SU-DHL-6 (cell line): ENCODE measurements around the gene GALNT16.

ENCODE experiments used
- H2AFZ ChIP-seq: fragments of 200-600 bp; sonication (generic); 2 replicates; pipeline ENCODE4 v1.6.1; 2014; ENCODE audit warnings: low read depth, mild to moderate bottlenecking, moderate library complexity, mixed read lengths, antibody characterized with exemption, low read length; ENCODE audit not compliant: severe bottlenecking
- H3F3A ChIP-seq: fragments of 200-600 bp; shearing (Covaris generic); 2 replicates; pipeline ENCODE4 v1.6.0; 2016; ENCODE audit warnings: antibody characterized with exemption, mild to moderate bottlenecking; ENCODE audit not compliant: insufficient read depth
- H3K27ac ChIP-seq: fragments of 200-600 bp; sonication (generic); 2 replicates; pipeline ENCODE4 v1.5.1; 2016; ENCODE audit warnings: low read depth, mild to moderate bottlenecking, low read length, moderate library complexity, mixed read lengths
- H3K27me3 ChIP-seq: fragments of 200-600 bp; sonication (generic), shearing (Covaris generic); 2 replicates; pipeline ENCODE4 v1.6.0; 2014; ENCODE audit warnings: mild to moderate bottlenecking, low read length
- H3K36me3 ChIP-seq: fragments of 200-600 bp; sonication (generic); 2 replicates; pipeline ENCODE4 v1.6.1; 2014; ENCODE audit warnings: mild to moderate bottlenecking, low read length, mixed read lengths
- H3K4me2 ChIP-seq: fragments of 300-600, 200-600 bp; shearing (Covaris generic), sonication (generic); 2 replicates; pipeline ENCODE4 v1.6.0; 2014; ENCODE audit warnings: low read length, low read depth, mild to moderate bottlenecking; ENCODE audit not compliant: poor library complexity, severe bottlenecking
- H3K4me3 ChIP-seq: fragments of 200-600 bp; sonication (generic); 2 replicates; pipeline ENCODE4 v1.5.1; 2014; ENCODE audit warnings: antibody characterized with exemption, low read length, mild to moderate bottlenecking, mixed read lengths; ENCODE audit not compliant: insufficient read depth, poor library complexity, severe bottlenecking
- H3K79me2 ChIP-seq: fragments of 200-600 bp; sonication (generic); 2 replicates; pipeline ENCODE4 v1.6.1; 2014; ENCODE audit warnings: mild to moderate bottlenecking, low read length, moderate library complexity; ENCODE audit not compliant: insufficient read depth
- H3K9ac ChIP-seq: fragments of 200-600 bp; sonication (generic); 2 replicates; pipeline ENCODE4 v1.7.0; 2014; ENCODE audit warnings: mild to moderate bottlenecking, low read length
- H3K9me2 ChIP-seq: fragments of 200-600 bp; sonication (generic); replicated peaks from 2 replicates; pipeline ENCODE4 v1.6.1; 2014; ENCODE audit warnings: low read length; ENCODE audit not compliant: insufficient read depth
- H3K9me3 ChIP-seq: fragments of 200-600 bp; sonication (generic); 2 replicates; pipeline ENCODE4 v1.6.1; 2014; ENCODE audit warnings: low read length, mixed read lengths; ENCODE audit not compliant: insufficient read depth
- H4K20me1 ChIP-seq: fragments of 200-600 bp; sonication (generic); 2 replicates; pipeline ENCODE4 v1.6.1; 2014; ENCODE audit warnings: low read depth, mild to moderate bottlenecking, antibody characterized with exemption, low read length, moderate library complexity, mixed read lengths
- EZH2phosphoT487 ChIP-seq: fragments of 200-600 bp; sonication (generic), shearing (Covaris generic); conservative IDR thresholded peaks from 2 replicates; pipeline ENCODE4 v1.6.1; 2018; ENCODE audit warnings: mild to moderate bottlenecking, antibody characterized with exemption, low read length, moderate library complexity, mixed read lengths
- TF ChIP-seq, protein P1 (sequence below): fragments of 200-600 bp; sonication (generic); IDR thresholded peaks from one replicate; pipeline ENCODE4 v1.5.1; 2017; ENCODE audit warnings: antibody characterized with exemption, mild to moderate bottlenecking, low read length, moderate library complexity; ENCODE audit not compliant: insufficient read depth, poor library complexity, severe bottlenecking

Gene GALNT16

DNA sequence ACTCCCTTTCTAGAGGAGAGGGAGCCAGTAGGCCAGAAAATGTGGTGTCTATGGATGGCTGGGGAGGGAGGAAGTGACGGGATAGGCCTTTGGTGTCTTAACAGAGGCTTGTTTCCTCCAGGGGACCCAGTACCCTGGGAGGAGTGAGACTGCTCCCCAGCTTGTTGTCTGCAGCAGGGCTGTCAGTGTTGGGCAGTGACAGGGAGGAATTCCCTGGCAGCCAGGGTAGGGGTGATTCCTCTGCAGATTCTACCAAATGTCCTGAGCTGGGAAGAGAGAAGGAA, 64.0 kb downstream of the GALNT16 start:
- Histone ChIP-seq H2AFZ (no peak overlapping the region), H3K27ac (no peak overlapping the region), H3K27me3 (no peaks in the 10 kb centered on the region), H3K9me3 (no peaks in the 10 kb centered on the region), H3K4me2 (no peak overlapping the region), H3K9me2 (no peaks in the 10 kb centered on the region), H3K36me3 (no peaks in the 10 kb centered on the region), H3K9ac (no peak overlapping the region), H3K4me3 (no peak overlapping the region), H3F3A (no peaks in the 10 kb centered on the region), H3K79me2 (no peaks in the 10 kb centered on the region), H4K20me1 (no peaks in the 10 kb centered on the region)
- TF ChIP-seq, protein P1, sequence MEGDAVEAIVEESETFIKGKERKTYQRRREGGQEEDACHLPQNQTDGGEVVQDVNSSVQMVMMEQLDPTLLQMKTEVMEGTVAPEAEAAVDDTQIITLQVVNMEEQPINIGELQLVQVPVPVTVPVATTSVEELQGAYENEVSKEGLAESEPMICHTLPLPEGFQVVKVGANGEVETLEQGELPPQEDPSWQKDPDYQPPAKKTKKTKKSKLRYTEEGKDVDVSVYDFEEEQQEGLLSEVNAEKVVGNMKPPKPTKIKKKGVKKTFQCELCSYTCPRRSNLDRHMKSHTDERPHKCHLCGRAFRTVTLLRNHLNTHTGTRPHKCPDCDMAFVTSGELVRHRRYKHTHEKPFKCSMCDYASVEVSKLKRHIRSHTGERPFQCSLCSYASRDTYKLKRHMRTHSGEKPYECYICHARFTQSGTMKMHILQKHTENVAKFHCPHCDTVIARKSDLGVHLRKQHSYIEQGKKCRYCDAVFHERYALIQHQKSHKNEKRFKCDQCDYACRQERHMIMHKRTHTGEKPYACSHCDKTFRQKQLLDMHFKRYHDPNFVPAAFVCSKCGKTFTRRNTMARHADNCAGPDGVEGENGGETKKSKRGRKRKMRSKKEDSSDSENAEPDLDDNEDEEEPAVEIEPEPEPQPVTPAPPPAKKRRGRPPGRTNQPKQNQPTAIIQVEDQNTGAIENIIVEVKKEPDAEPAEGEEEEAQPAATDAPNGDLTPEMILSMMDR: no peak
- no peak for TF ChIP-seq EZH2phosphoT487

DNA sequence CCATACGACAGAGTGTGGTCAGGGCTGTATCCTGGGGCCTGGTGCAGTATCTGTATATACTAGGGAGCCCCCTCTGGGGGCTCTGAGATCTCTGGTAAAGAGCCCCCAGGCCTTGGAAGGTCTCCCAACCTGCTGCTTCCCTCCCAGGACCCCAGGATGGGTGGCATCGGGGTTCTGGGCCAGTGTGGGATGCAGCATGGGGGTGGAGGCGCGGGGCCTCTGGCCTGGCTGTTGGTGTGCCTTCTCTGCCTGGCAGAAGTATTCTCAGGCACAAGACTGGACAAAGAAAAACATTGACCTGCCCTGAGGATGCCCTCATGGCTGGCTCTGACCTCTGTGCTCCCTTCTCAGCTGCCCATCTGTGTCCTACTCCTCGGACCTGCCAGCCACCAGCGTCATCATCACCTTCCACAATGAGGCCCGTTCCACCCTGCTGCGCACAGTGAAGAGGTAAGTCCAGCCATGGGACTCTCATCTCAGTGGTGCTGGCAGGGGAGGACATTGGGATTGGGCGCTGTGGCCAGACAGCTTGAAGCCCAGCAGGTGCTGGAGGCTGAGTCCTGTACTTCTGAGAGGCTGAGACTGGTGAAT, 64.5 kb downstream of the GALNT16 start:
- Histone ChIP-seq H4K20me1 (no peaks in the 10 kb centered on the region), H3K27ac (no peak overlapping the region), H3K4me2 (no peak overlapping the region)

DNA sequence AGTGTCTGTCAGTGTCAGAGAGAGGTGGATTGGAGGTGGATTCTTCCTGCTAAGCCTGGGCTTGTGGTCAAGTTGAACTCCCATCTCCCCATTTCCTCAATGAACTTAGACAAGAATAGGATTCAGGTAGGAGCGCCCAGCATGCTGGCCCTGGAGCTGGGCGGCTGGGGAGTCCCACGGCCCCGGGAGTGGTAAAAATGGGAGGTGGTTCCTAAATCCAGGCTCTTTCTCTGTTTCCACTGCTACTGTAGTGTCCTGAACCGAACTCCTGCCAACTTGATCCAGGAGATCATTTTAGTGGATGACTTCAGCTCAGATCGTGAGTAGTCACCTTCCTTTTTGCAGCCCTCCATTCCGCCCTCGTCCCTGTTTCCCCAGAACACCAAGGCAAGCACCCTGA, 65.1 kb downstream of the GALNT16 start:
- Histone ChIP-seq H3K9me2 (no peaks in the 10 kb centered on the region), H3K4me2 (no peak overlapping the region), H3K9ac (no peak overlapping the region), H3K4me3 (no peak overlapping the region), H3K9me3 (no peaks in the 10 kb centered on the region), H3K27ac (no peak overlapping the region), H3F3A (no peaks in the 10 kb centered on the region), H3K36me3 (no peaks in the 10 kb centered on the region), H2AFZ (no peak overlapping the region), H4K20me1 (no peaks in the 10 kb centered on the region), H3K79me2 (no peaks in the 10 kb centered on the region), H3K27me3 (no peaks in the 10 kb centered on the region)
- TF ChIP-seq, protein P1: no peak
- no peak for TF ChIP-seq EZH2phosphoT487

More for the DNA sequence above, 64.5 kb downstream of the GALNT16 start:
- no peaks in the 10 kb centered on the region for H3K27me3 ChIP-seq
- H2AFZ ChIP-seq: no peak overlapping the region
- H3K9me3 ChIP-seq: no peaks in the 10 kb centered on the region
- H3K36me3 ChIP-seq: no peaks in the 10 kb centered on the region
- no peak overlapping the region for H3K9ac ChIP-seq
- H3K9me2 ChIP-seq: no peaks in the 10 kb centered on the region
- no peaks in the 10 kb centered on the region for H3F3A ChIP-seq
- no peaks in the 10 kb centered on the region for H3K79me2 ChIP-seq
- H3K4me3 ChIP-seq: no peak overlapping the region
- TF ChIP-seq EZH2phosphoT487: no peak
- TF ChIP-seq, protein P1: no peak
